ENCODE measurements around the gene CCM2. TPM values are rescaled to one million over a fixed set of nuclear protein-coding genes. Genes with fewer than 3 reads are reported as not detected.
"Not testable (repeated sequence)": the region's sequence is repeated elsewhere in the genome, so short reads cannot be mapped to it uniquely, and the experiment has no call there.

The CCM2 gene
- polyA plus RNA-seq, 6 donors from 2014 or later = 69.3 to 136 (median 77.3) TPM

- peak overlapping the region; percentile 84 to 97 (median 94) for H3K27ac Mint-ChIP-seq
- H3K27me3 Mint-ChIP-seq = no peaks in the 10 kb centered on the region
- no peak for ATAC-seq (ENCODE audit: low read depth in 2 of 2)
- no peak for DNase-seq
- H3K4me3 Mint-ChIP-seq = peak overlapping the region; percentile 84 to 98 (median 92)
- peaks cover 59 to 82% (median 70%) of the 10 kb centered on the region in 3 donors for H3K4me1 Mint-ChIP-seq
- H3K9me3 Mint-ChIP-seq = no peaks in the 10 kb centered on the region
- peaks cover 17 to 18% of the 10 kb centered on the region in 2 donors for H3K36me3 Mint-ChIP-seq
These were observed 28.9 kb downstream of the CCM2 start for GRCh38 chr7:45028920-45029344.

GRCh38 chr7:45031829-45032228 is 31.8 kb downstream of the CCM2 start:
- Mint-ChIP-seq H3K27ac (peak overlapping the region in 5 of 6 donors; percentile 16 to 77 (median 53)), H3K4me3 (peak overlapping the region; percentile 9 to 59 (median 42)), H3K4me1 (peaks cover 62 to 90% (median 69%) of the 10 kb centered on the region in 3 donors), H3K9me3 (no peaks in the 10 kb centered on the region), H3K36me3 (peaks cover 5 to 9% of the 10 kb centered on the region in 2 donors), H3K27me3 (no peaks in the 10 kb centered on the region)
- DNase-seq (no peak), ATAC-seq (ENCODE audit: low read depth in 2 of 2) (no peak)

- no peak for ATAC-seq (ENCODE audit: low read depth in 2 of 2)
- H3K4me3 Mint-ChIP-seq = peak overlapping the region; percentile 3 to 79 (median 32)
- no peaks in the 10 kb centered on the region for H3K27me3 Mint-ChIP-seq
- H3K4me1 Mint-ChIP-seq = peaks cover 62 to 89% (median 69%) of the 10 kb centered on the region in 3 donors
- no peak for DNase-seq
- peaks cover 3 to 5% of the 10 kb centered on the region in 2 donors for H3K36me3 Mint-ChIP-seq
- H3K27ac Mint-ChIP-seq = peak overlapping the region in 5 of 6 donors; percentile 6 to 69 (median 53)
- H3K9me3 Mint-ChIP-seq = no peaks in the 10 kb centered on the region
These were observed 32.4 kb downstream of the CCM2 start for GRCh38 chr7:45032421-45032820.

- Mint-ChIP-seq H3K4me1 (peaks cover 61 to 93% (median 76%) of the 10 kb centered on the region in 3 donors), H3K4me3 (peak overlapping the region in 7 of 8 donors; percentile 18 to 79 (median 48)), H3K36me3 (peaks cover 0 to under 1% of the 10 kb centered on the region in 2 donors), H3K27me3 (no peaks in the 10 kb centered on the region), H3K27ac (peak overlapping the region in 3 of 6 donors; percentile 70 to 89 (median 86)), H3K9me3 (no peaks in the 10 kb centered on the region)
- no peak for DNase-seq
- ATAC-seq (ENCODE audit: low read depth in 2 of 2) = no peak
These were observed 33.4 kb downstream of the CCM2 start for GRCh38 chr7:45033261-45033930.

GRCh38 chr7:45033931-45034290 is 33.9 kb downstream of the CCM2 start:
- H3K27ac Mint-ChIP-seq = peak overlapping the region in 2 of 6 donors; percentile 86 to 89
- H3K27me3 Mint-ChIP-seq = no peaks in the 10 kb centered on the region
- H3K4me3 Mint-ChIP-seq = peak overlapping the region in 4 of 8 donors; percentile 18 to 73 (median 49)
- no peaks in the 10 kb centered on the region for H3K9me3 Mint-ChIP-seq
- H3K36me3 Mint-ChIP-seq = peaks cover 0 to 5% of the 10 kb centered on the region in 2 donors
- no peak for ATAC-seq (ENCODE audit: low read depth in 2 of 2)
- DNase-seq = no peak
- peaks cover 60 to 92% (median 76%) of the 10 kb centered on the region in 3 donors for H3K4me1 Mint-ChIP-seq

- Mint-ChIP-seq H3K27ac (peak overlapping the region in 2 of 6 donors; percentile 47 to 76), H3K36me3 (peaks cover 0 to 11% of the 10 kb centered on the region in 2 donors), H3K4me3 (peak overlapping the region in 2 of 8 donors; percentile 3 to 69), H3K4me1 (peaks cover 53 to 89% (median 71%) of the 10 kb centered on the region in 3 donors)
- not testable (repeated sequence) for ATAC-seq (ENCODE audit: low read depth in 2 of 2); DNase-seq; H3K9me3 Mint-ChIP-seq; H3K27me3 Mint-ChIP-seq
These were observed 34.7 kb downstream of the CCM2 start for GRCh38 chr7:45034710-45035109.

GRCh38 chr7:45035371-45035770 is 35.4 kb downstream of the CCM2 start:
- H3K27ac Mint-ChIP-seq = peak overlapping the region in 4 of 6 donors; percentile 29 to 84 (median 50)
- H3K36me3 Mint-ChIP-seq = peaks cover 0 to 16% of the 10 kb centered on the region in 2 donors
- peak overlapping the region in 7 of 8 donors; percentile 4 to 83 (median 67) for H3K4me3 Mint-ChIP-seq
- H3K9me3 Mint-ChIP-seq = no peaks in the 10 kb centered on the region
- peaks cover 50 to 83% (median 66%) of the 10 kb centered on the region in 3 donors for H3K4me1 Mint-ChIP-seq
- H3K27me3 Mint-ChIP-seq = no peaks in the 10 kb centered on the region
- no peak for ATAC-seq (ENCODE audit: low read depth in 2 of 2)
- no peak for DNase-seq

- DNase-seq (no peak), ATAC-seq (ENCODE audit: low read depth in 2 of 2) (no peak)
- Mint-ChIP-seq H3K4me1 (peaks cover 54 to 82% (median 66%) of the 10 kb centered on the region in 3 donors), H3K27me3 (no peaks in the 10 kb centered on the region), H3K4me3 (peak overlapping the region; percentile 4 to 85 (median 66)), H3K9me3 (no peaks in the 10 kb centered on the region), H3K36me3 (peaks cover 0 to 21% of the 10 kb centered on the region in 2 donors), H3K27ac (peak overlapping the region; percentile 2 to 96 (median 85))
These were observed 35.9 kb downstream of the CCM2 start for GRCh38 chr7:45035893-45036292.

- no peak for DNase-seq
- no peak for ATAC-seq (ENCODE audit: low read depth in 2 of 2)
- Mint-ChIP-seq H3K4me1 (peaks cover 57 to 79% (median 66%) of the 10 kb centered on the region in 3 donors), H3K4me3 (peak overlapping the region in 7 of 8 donors; percentile 44 to 85 (median 71)), H3K9me3 (no peaks in the 10 kb centered on the region), H3K27ac (peak overlapping the region in 4 of 6 donors; percentile 77 to 96 (median 90)), H3K36me3 (peaks cover 0 to 25% of the 10 kb centered on the region in 2 donors), H3K27me3 (no peaks in the 10 kb centered on the region)
These were observed 36.3 kb downstream of the CCM2 start for GRCh38 chr7:45036317-45036716.

- no peaks in the 10 kb centered on the region for H3K27me3 Mint-ChIP-seq
- H3K4me1 Mint-ChIP-seq = peaks cover 55 to 75% (median 66%) of the 10 kb centered on the region in 3 donors
- DNase-seq (no peak), ATAC-seq (ENCODE audit: low read depth in 2 of 2) (no peak)
- H3K4me3 Mint-ChIP-seq = peak overlapping the region; percentile 5 to 85 (median 70)
- H3K27ac Mint-ChIP-seq = peak overlapping the region in 5 of 6 donors; percentile 67 to 96 (median 93)
- H3K9me3 Mint-ChIP-seq = no peaks in the 10 kb centered on the region
- peaks cover 0 to 29% of the 10 kb centered on the region in 2 donors for H3K36me3 Mint-ChIP-seq
These were observed 36.8 kb downstream of the CCM2 start for GRCh38 chr7:45036796-45037195.

GRCh38 chr7:45037876-45038275 is 37.9 kb downstream of the CCM2 start:
- Mint-ChIP-seq H3K27me3 (no peaks in the 10 kb centered on the region), H3K4me1 (peaks cover 49 to 69% (median 64%) of the 10 kb centered on the region in 3 donors), H3K4me3 (peak overlapping the region in 4 of 8 donors; percentile 6 to 45 (median 26)), H3K27ac (peak overlapping the region in 4 of 6 donors; percentile 4 to 84 (median 49)), H3K9me3 (no peaks in the 10 kb centered on the region), H3K36me3 (peaks cover 0 to 29% of the 10 kb centered on the region in 2 donors)
- DNase-seq (no peak), ATAC-seq (ENCODE audit: low read depth in 2 of 2) (no peak)

- Mint-ChIP-seq H3K36me3 (peaks cover 0 to 37% of the 10 kb centered on the region in 2 donors), H3K27me3 (no peaks in the 10 kb centered on the region), H3K4me1 (peaks cover 45 to 68% (median 62%) of the 10 kb centered on the region in 3 donors), H3K4me3 (no peak overlapping the region), H3K27ac (peak overlapping the region in 5 of 6 donors; percentile 38 to 88 (median 65)), H3K9me3 (no peaks in the 10 kb centered on the region)
- ATAC-seq (ENCODE audit: low read depth in 2 of 2) (no peak), DNase-seq (no peak)
These were observed 39.1 kb downstream of the CCM2 start for GRCh38 chr7:45039106-45039505.

- Mint-ChIP-seq H3K4me1 (peaks cover 29% of the 10 kb centered on the region in 3 donors), H3K4me3 (no peak overlapping the region), H3K27me3 (no peaks in the 10 kb centered on the region), H3K27ac (peak overlapping the region; percentile 12 to 91 (median 78)), H3K36me3 (peaks cover 10 to 27% of the 10 kb centered on the region in 2 donors), H3K9me3 (no peaks in the 10 kb centered on the region)
- DNase-seq (no peak), ATAC-seq (ENCODE audit: low read depth in 2 of 2) (peak; percentile 79 to 87)
These were observed 44.3 kb downstream of the CCM2 start for GRCh38 chr7:45044338-45044737.

GRCh38 chr7:45048748-45049147 is 48.7 kb downstream of the CCM2 start:
- ATAC-seq (ENCODE audit: low read depth in 2 of 2) (no peak), DNase-seq (no peak)
- H3K4me3 Mint-ChIP-seq = no peak overlapping the region
- H3K27me3 Mint-ChIP-seq = no peaks in the 10 kb centered on the region
- H3K36me3 Mint-ChIP-seq = peaks cover 11 to 19% of the 10 kb centered on the region in 2 donors
- H3K27ac Mint-ChIP-seq = peak overlapping the region in 2 of 6 donors; percentile 50 to 70
- no peaks in the 10 kb centered on the region for H3K9me3 Mint-ChIP-seq
- peaks cover 46 to 48% (median 48%) of the 10 kb centered on the region in 3 donors for H3K4me1 Mint-ChIP-seq
